HG03460 (cell line): ENCODE measurements around the gene TNFSF10.

Experiments
- ATAC-seq: cut with Tn5 transposase; IDR thresholded peaks from one replicate; pipeline ENCODE4 v1.9.1; 2021; ENCODE audit not compliant: unreplicated experiment

Gene TNFSF10

GRCh38 chr3:172518929-172519640 is 4.1 kb downstream of the TNFSF10 start:
- ATAC-seq, result no peak

GRCh38 chr3:172517859-172518466 is 5.3 kb downstream of the TNFSF10 start:
- ATAC-seq, result no peak

GRCh38 chr3:172516318-172517214 is 6.7 kb downstream of the TNFSF10 start:
- no peak for ATAC-seq

GRCh38 chr3:172515130-172515918 is 7.9 kb downstream of the TNFSF10 start:
- no peak for ATAC-seq

GRCh38 chr3:172514678-172515077 is 8.6 kb downstream of the TNFSF10 start:
- no peak for ATAC-seq

GRCh38 chr3:172513488-172513887 is 9.7 kb downstream of the TNFSF10 start:
- no peak for ATAC-seq

- peak; percentile 73 for ATAC-seq
Observed at GRCh38 chr3:172511783-172512762, 11.2 kb downstream of the TNFSF10 start.

GRCh38 chr3:172506094-172506493 is 17.1 kb downstream of the TNFSF10 start:
- no peak for ATAC-seq

GRCh38 chr3:172501540-172501939 is 21.7 kb downstream of the TNFSF10 start:
- ATAC-seq, result no peak

GRCh38 chr3:172490198-172490669 is 33.0 kb downstream of the TNFSF10 start:
- peak; percentile 83 for ATAC-seq

GRCh38 chr3:172478116-172478515 is 45.1 kb downstream of the TNFSF10 start:
- ATAC-seq, result no peak

GRCh38 chr3:172476347-172476746 is 46.9 kb downstream of the TNFSF10 start:
- ATAC-seq, result no peak

- ATAC-seq, result no peak
Observed at GRCh38 chr3:172475703-172476102, 47.5 kb downstream of the TNFSF10 start.

- ATAC-seq, result no peak
Observed at GRCh38 chr3:172471903-172472302, 51.3 kb downstream of the TNFSF10 start.

GRCh38 chr3:172470588-172470987 is 52.6 kb downstream of the TNFSF10 start:
- ATAC-seq, result no peak

- no peak for ATAC-seq
Observed at GRCh38 chr3:172467170-172467824, 55.9 kb downstream of the TNFSF10 start.

GRCh38 chr3:172466553-172467130 is 56.6 kb downstream of the TNFSF10 start:
- no peak for ATAC-seq

- ATAC-seq, result no peak
Observed at GRCh38 chr3:172465281-172465680, 57.9 kb downstream of the TNFSF10 start.

- ATAC-seq, result no peak
Observed at GRCh38 chr3:172464306-172464705, 58.9 kb downstream of the TNFSF10 start.
